WTC11 (cell line): ENCODE results near the gene NLE1. TPM values are rescaled to one million over a fixed set of nuclear protein-coding genes. Genes with fewer than 3 reads are reported as not detected.

ENCODE experiments used
- ATAC-seq: fragments of 200-7000 bp; cut with Tn5 transposase; 2 replicates; pipeline ENCODE4 v1.10.0; 2021; ENCODE audit warnings: mild to moderate bottlenecking, moderate library complexity
- CTCF ChIA-PET: fragments of 300-600 bp; sonication (Branson Sonifier 250); formaldehyde crosslinking; loops from one replicate; lab custom pipeline; 2021; ENCODE audit warnings: antibody characterized with exemption; lab: Charles Lee
- POLR2A ChIA-PET: fragments of 350-600 bp; sonication (Branson Sonifier 250); formaldehyde crosslinking; loops from one replicate; lab custom pipeline; 2021; ENCODE audit warnings: antibody characterized with exemption; lab: Charles Lee
- DNase-seq: peaks from one replicate; pipeline ENCODE4 v3.0.0; 2021; ENCODE audit warnings: low spot score
- H3K27ac Mint-ChIP-seq: 2 replicates; pipeline ENCODE4 v1.8.0; 2021; ENCODE audit warnings: mixed read lengths
- H3K27me3 Mint-ChIP-seq: 2 replicates; pipeline ENCODE4 v1.8.0; 2021; ENCODE audit warnings: low read depth, mild to moderate bottlenecking, moderate library complexity, mixed read lengths
- H3K36me3 Mint-ChIP-seq: 2 replicates; pipeline ENCODE4 v1.8.0; 2021; ENCODE audit warnings: mixed read lengths
- H3K4me1 Mint-ChIP-seq: 2 replicates; pipeline ENCODE4 v1.8.0; 2022; ENCODE audit warnings: mixed read lengths
- H3K4me3 Mint-ChIP-seq: 2 replicates; pipeline ENCODE4 v1.8.0; 2021; ENCODE audit warnings: mild to moderate bottlenecking, moderate library complexity, mixed read lengths
- H3K9me3 Mint-ChIP-seq: 2 replicates; pipeline ENCODE4 v1.8.0; 2021; ENCODE audit warnings: mixed read lengths
- AR ChIP-seq: fragments of 250-450 bp; sonication (Bioruptor Pico); IDR thresholded peaks from 2 replicates; pipeline ENCODE4 v1.9.0; 2021; ENCODE audit warnings: mild to moderate bottlenecking
- CDX4 ChIP-seq: fragments of 250-450 bp; sonication (Bioruptor Pico); IDR thresholded peaks from 2 replicates; pipeline ENCODE4 v1.9.0; 2021; ENCODE audit warnings: moderate library complexity, mild to moderate bottlenecking, inconsistent platforms, borderline replicate concordance
- CREM ChIP-seq: sonication (generic); formaldehyde crosslinking; IDR thresholded peaks from 2 replicates; pipeline ENCODE4 v1.8.1; 2022; ENCODE audit warnings: mild to moderate bottlenecking, missing genetic modification reagents, moderate library complexity
- E2F5 ChIP-seq: sonication (generic); formaldehyde crosslinking; IDR thresholded peaks from 2 replicates; pipeline ENCODE4 v1.8.1; 2022; ENCODE audit warnings: mild to moderate bottlenecking, moderate library complexity, missing genetic modification reagents
- EMX1 ChIP-seq: fragments of 250-450 bp; sonication (Bioruptor Pico); IDR thresholded peaks from 2 replicates; pipeline ENCODE4 v1.8.0; 2021; ENCODE audit warnings: mild to moderate bottlenecking
- GABPB1 ChIP-seq: sonication (generic); formaldehyde crosslinking; IDR thresholded peaks from 2 replicates; pipeline ENCODE4 v1.8.1; 2023; ENCODE audit warnings: mild to moderate bottlenecking, missing genetic modification reagents
- GRHL2 ChIP-seq: fragments of 250-450 bp; sonication (Bioruptor Pico); IDR thresholded peaks from 2 replicates; pipeline ENCODE4 v1.8.0; 2022; ENCODE audit warnings: mild to moderate bottlenecking, moderate library complexity; ENCODE audit not compliant: insufficient replicate concordance, severe bottlenecking
- GTF2I ChIP-seq: fragments of 250-450 bp; sonication (Bioruptor Pico); conservative IDR thresholded peaks from 2 replicates; pipeline ENCODE4 v1.4.0; 2021; ENCODE audit warnings: mild to moderate bottlenecking
- NFYB ChIP-seq: sonication (generic); formaldehyde crosslinking; conservative IDR thresholded peaks from 2 replicates; pipeline ENCODE4 v1.8.0; 2022; ENCODE audit warnings: low read depth, missing genetic modification reagents
- NR1H2 ChIP-seq: sonication (generic); formaldehyde crosslinking; IDR thresholded peaks from 2 replicates; pipeline ENCODE4 v1.9.0; 2021; ENCODE audit warnings: mild to moderate bottlenecking, moderate library complexity, missing genetic modification reagents
- RORB ChIP-seq: fragments of 250-450 bp; sonication (Bioruptor Pico); IDR thresholded peaks from 2 replicates; pipeline ENCODE4 v1.9.0; 2021; ENCODE audit warnings: mild to moderate bottlenecking
- TCF7 ChIP-seq: sonication (generic); formaldehyde crosslinking; IDR thresholded peaks from 2 replicates; pipeline ENCODE4 v1.8.0; 2022; ENCODE audit warnings: mild to moderate bottlenecking, low read depth, missing genetic modification reagents, moderate library complexity
- ZNF138 ChIP-seq: sonication (generic); formaldehyde crosslinking; conservative IDR thresholded peaks from 2 replicates; pipeline ENCODE4 v1.8.1; 2022; ENCODE audit warnings: mild to moderate bottlenecking, moderate library complexity, missing genetic modification reagents
- ZNF281 ChIP-seq: sonication (generic); formaldehyde crosslinking; IDR thresholded peaks from 2 replicates; pipeline ENCODE4 v1.8.0; 2023; ENCODE audit warnings: mild to moderate bottlenecking, missing genetic modification reagents
- ZNF416 ChIP-seq: fragments of 250-450 bp; sonication (Bioruptor Pico); IDR thresholded peaks from 2 replicates; pipeline ENCODE4 v1.9.0; 2021; ENCODE audit warnings: mild to moderate bottlenecking, inconsistent platforms
- ZNF671 ChIP-seq: fragments of 250-450 bp; sonication (Bioruptor Pico); IDR thresholded peaks from 2 replicates; pipeline ENCODE4 v1.8.0; 2021; ENCODE audit warnings: mild to moderate bottlenecking
- total RNA-seq: library from RNA; stranded (reverse); gene quantifications from 3 replicates; pipeline ENCODE4 v1.2.3, GENCODE V29; 2021

The NLE1 gene
- total RNA-seq, 1 experiment from 2014 or later: 52.2 TPM

GRCh38 chr17:35132099-35132498 is 10.0 kb downstream of the NLE1 start:
- Mint-ChIP-seq H3K27me3 (no peaks in the 10 kb centered on the region), H3K4me1 (no peaks in the 10 kb centered on the region), H3K4me3 (no peak overlapping the region), H3K9me3 (0 out of 2 replicates have a peak, but pooled peaks cover 6% of the 10 kb centered on the region), H3K27ac (no peak overlapping the region), H3K36me3 (peaks cover 60% of the 10 kb centered on the region)
- POLR2A ChIA-PET: no interaction called here
- ATAC-seq (no peak), DNase-seq (no peak)
- no peak for TF ChIP-seq CDX4 (CRISPR knock-in tag)
- no peak for TF ChIP-seq TCF7 (CRISPR knock-in tag)
- no peak for TF ChIP-seq GRHL2 (CRISPR knock-in tag)
- no peak for TF ChIP-seq RORB (CRISPR knock-in tag)
- TF ChIP-seq CREM: no peak
- no peak for TF ChIP-seq NR1H2 (CRISPR knock-in tag)
- CTCF ChIA-PET: no interaction called here

- H3K27me3 Mint-ChIP-seq: no peaks in the 10 kb centered on the region
- H3K4me3 Mint-ChIP-seq: no peak overlapping the region
- H3K36me3 Mint-ChIP-seq: peaks cover 43% of the 10 kb centered on the region
- DNase-seq: no peak
- H3K9me3 Mint-ChIP-seq: 0 out of 2 replicates have a peak, but pooled peaks cover 6% of the 10 kb centered on the region
- TF ChIP-seq ZNF671 (CRISPR knock-in tag) (no peak), AR (CRISPR knock-in tag) (no peak), NFYB (CRISPR knock-in tag) (no peak), EMX1 (no peak)
- POLR2A ChIA-PET: no interaction called here
- no peak for ATAC-seq
- no peak overlapping the region for H3K27ac Mint-ChIP-seq
- no peaks in the 10 kb centered on the region for H3K4me1 Mint-ChIP-seq
- CTCF ChIA-PET: interaction anchor here (1.0 to 1.3 kb wide), 2 partner anchors 10 to 11 kb away, joined by 3 to 7 read pairs; no protein-coding TSS in a partner anchor
These were observed 11.7 kb downstream of the NLE1 start for GRCh38 chr17:35130392-35130791.

GRCh38 chr17:35129973-35130351 is 12.1 kb downstream of the NLE1 start:
- no peaks in the 10 kb centered on the region for H3K27me3 Mint-ChIP-seq
- ATAC-seq: no peak
- DNase-seq: no peak
- TF ChIP-seq GTF2I (CRISPR knock-in tag) (no peak), E2F5 (CRISPR knock-in tag) (no peak), ZNF416 (CRISPR knock-in tag) (no peak), ZNF138 (no peak), ZNF281 (no peak), GABPB1 (CRISPR knock-in tag) (no peak)
- TF ChIP-seq, all 79 proteins: peak for 0
- Mint-ChIP-seq H3K36me3 (peaks cover 38% of the 10 kb centered on the region), H3K9me3 (0 out of 2 replicates have a peak, but pooled peaks cover 6% of the 10 kb centered on the region), H3K4me1 (no peaks in the 10 kb centered on the region), H3K27ac (no peak overlapping the region), H3K4me3 (no peak overlapping the region)
- ChIA-PET CTCF (interaction anchor here (1.3 kb wide), 1 partner anchor 11 kb away, joined by 3 read pairs; no protein-coding TSS in a partner anchor), POLR2A (no interaction called here)
